IMR-90 (cell line): ENCODE data around the gene ARID4B. TPM values are rescaled to one million over a fixed set of nuclear protein-coding genes. Genes with fewer than 3 reads are reported as not detected.

Experiments
- ATAC-seq: fragments of 200-7000 bp; cut with Tn5 transposase; 2 replicates; pipeline ENCODE4 v1.9.1; 2020; ENCODE audit warnings: low read depth, mild to moderate bottlenecking, moderate library complexity
- BruUV-seq: library from RNA; stranded (reverse); fragments of 400-500 nt; replicated peaks from 2 replicates; lab custom pipeline; 2021; lab: Mats Ljungman, UMichigan
- CTCF ChIA-PET: fragments of 300-600 bp; formaldehyde crosslinking; extraction: SDS; loops from one replicate; lab custom pipeline; 2021; ENCODE audit warnings: antibody characterized with exemption; lab: Yijun Ruan, JAX
- POLR2A ChIA-PET: fragments of 300-600 bp; sonication (Branson Sonifier 250); formaldehyde crosslinking; loops from one replicate; lab custom pipeline; 2022; ENCODE audit warnings: antibody characterized with exemption; ENCODE audit not compliant: unreplicated experiment; lab: Charles Lee
- DNase-seq: peaks from one replicate; pipeline ENCODE4 v3.0.0; 2013
- H2AFZ ChIP-seq: replicated peaks from 2 replicates; pipeline ENCODE3; 2013; ENCODE audit warnings: low read length, mild to moderate bottlenecking; ENCODE audit not compliant: poor library complexity
- H2AK5ac ChIP-seq: 2 replicates; pipeline ENCODE4 v1.6.1; 2013; ENCODE audit warnings: low read depth, low read length, inconsistent platforms
- H2AK9ac ChIP-seq: replicated peaks from 2 replicates; pipeline ENCODE3; 2013; ENCODE audit warnings: mild to moderate bottlenecking, low read depth, low read length, moderate library complexity; ENCODE audit not compliant: poor library complexity
- H2BK120ac ChIP-seq: 2 replicates; pipeline ENCODE4 v1.6.1; 2013; ENCODE audit warnings: low read depth, low read length, inconsistent platforms
- H2BK15ac ChIP-seq: 3 replicates; pipeline ENCODE4 v1.6.1; 2013; ENCODE audit warnings: low read depth, low read length, inconsistent platforms
- H2BK20ac ChIP-seq: 2 replicates; pipeline ENCODE4 v1.6.1; 2013; ENCODE audit warnings: low read depth, mild to moderate bottlenecking, inconsistent platforms, low read length, moderate library complexity
- H2BK5ac ChIP-seq: 2 replicates; pipeline ENCODE4 v1.6.1; 2013; ENCODE audit warnings: mild to moderate bottlenecking, low read depth, low read length, inconsistent platforms; ENCODE audit not compliant: poor library complexity, severe bottlenecking
- H3K14ac ChIP-seq: replicated peaks from 2 replicates; pipeline ENCODE4 v1.6.1; 2013; ENCODE audit warnings: low read depth, low read length, inconsistent platforms
- H3K18ac ChIP-seq: 2 replicates; pipeline ENCODE4 v1.6.1; 2013; ENCODE audit warnings: low read depth, low read length, control low read depth
- H3K23ac ChIP-seq: 2 replicates; pipeline ENCODE4 v1.6.1; 2013; ENCODE audit warnings: low read depth, low read length, inconsistent platforms
- H3K27ac ChIP-seq: 2 replicates; pipeline ENCODE4 v1.5.1; 2013; ENCODE audit warnings: mild to moderate bottlenecking, control low read depth, low read length; ENCODE audit not compliant: insufficient read depth
- H3K27me3 ChIP-seq: 2 replicates; pipeline ENCODE4 v1.6.1; 2013; ENCODE audit warnings: low read length; ENCODE audit not compliant: control insufficient read depth, insufficient read depth
- H3K36me3 ChIP-seq: 2 replicates; pipeline ENCODE4 v1.6.1; 2013; ENCODE audit warnings: low read length, mixed read lengths; ENCODE audit not compliant: control insufficient read depth, insufficient read depth
- H3K4ac ChIP-seq: 2 replicates; pipeline ENCODE4 v1.6.1; 2013; ENCODE audit warnings: low read depth, low read length, inconsistent platforms
- H3K4me1 ChIP-seq: 2 replicates; pipeline ENCODE4 v1.6.1; 2013; ENCODE audit warnings: low read length, mixed read lengths; ENCODE audit not compliant: control insufficient read depth, insufficient read depth
- H3K4me2 ChIP-seq: 2 replicates; pipeline ENCODE4 v1.6.1; 2013; ENCODE audit warnings: low read depth, mild to moderate bottlenecking, control low read depth, low read length, moderate library complexity
- H3K4me3 ChIP-seq: 2 replicates; pipeline ENCODE4 v1.5.1; 2013; ENCODE audit warnings: low read depth, mild to moderate bottlenecking, control low read depth, low read length, moderate library complexity; ENCODE audit not compliant: insufficient read depth
- H3K56ac ChIP-seq: 2 replicates; pipeline ENCODE4 v1.6.1; 2013; ENCODE audit warnings: low read length, inconsistent platforms; ENCODE audit not compliant: insufficient read depth; ENCODE audit errors: extremely low read depth
- H3K79me1 ChIP-seq, 2 experiments: 2 replicates each; pipeline ENCODE4 v1.6.1; 2013; ENCODE audit warnings: low read length in 2 of 2, inconsistent platforms in 1 of 2, low read depth in 1 of 2
- H3K9ac ChIP-seq: 2 replicates; pipeline ENCODE4 v1.6.1; 2013; ENCODE audit warnings: low read depth, low read length, control low read depth
- H3K9me1 ChIP-seq: 2 replicates; pipeline ENCODE4 v1.6.1; 2013; ENCODE audit warnings: low read length, inconsistent platforms; ENCODE audit not compliant: insufficient read depth
- H3K9me3 ChIP-seq: 2 replicates; pipeline ENCODE4 v1.6.1; 2013; ENCODE audit warnings: low read length; ENCODE audit not compliant: control insufficient read depth, insufficient read depth
- H4K20me1 ChIP-seq: 2 replicates; pipeline ENCODE4 v1.6.1; 2013; ENCODE audit warnings: low read length, inconsistent platforms; ENCODE audit not compliant: insufficient read depth
- H4K5ac ChIP-seq: 2 replicates; pipeline ENCODE4 v1.6.1; 2013; ENCODE audit warnings: mild to moderate bottlenecking, low read depth, low read length, control low read depth
- H4K8ac ChIP-seq, 2 experiments: 2 replicates each; pipeline ENCODE4 v1.6.1; 2013; ENCODE audit warnings: low read depth in 2 of 2, low read length in 2 of 2, control low read depth in 1 of 2, inconsistent platforms in 1 of 2
- H4K91ac ChIP-seq: 2 replicates; pipeline ENCODE4 v1.6.1; 2013; ENCODE audit warnings: low read depth, low read length, inconsistent platforms; ENCODE audit not compliant: insufficient read depth
- CHD1 ChIP-seq: IDR thresholded peaks from 2 replicates; pipeline ENCODE4 v1.6.1; 2012; ENCODE audit warnings: low read depth, low read length, improper control_type of control experiment
- CTCF ChIP-seq: conservative IDR thresholded peaks from 2 replicates; pipeline ENCODE4 v1.5.1; 2012; ENCODE audit warnings: mild to moderate bottlenecking, low read depth, low read length, improper control_type of control experiment
- ELK1 ChIP-seq: fragments of 150-350 bp; IDR thresholded peaks from 2 replicates; pipeline ENCODE4 v1.6.1; 2016; ENCODE audit warnings: low read depth, mild to moderate bottlenecking, low read length, moderate library complexity, borderline replicate concordance
- MAFK ChIP-seq: IDR thresholded peaks from 2 replicates; pipeline ENCODE4 v1.6.1; 2012; ENCODE audit warnings: low read depth, low read length, improper control_type of control experiment
- MAZ ChIP-seq: IDR thresholded peaks from 2 replicates; pipeline ENCODE4 v1.6.1; 2012; ENCODE audit warnings: low read depth, mild to moderate bottlenecking, low read length, improper control_type of control experiment, moderate library complexity, borderline replicate concordance
- NFE2L2 ChIP-seq: fragments of 150-350 bp; IDR thresholded peaks from 2 replicates; pipeline ENCODE4 v1.6.1; 2016; ENCODE audit warnings: low read depth, mild to moderate bottlenecking, low read length
- RCOR1 ChIP-seq: IDR thresholded peaks from 2 replicates; pipeline ENCODE4 v1.6.1; 2012; ENCODE audit warnings: mild to moderate bottlenecking, low read length, improper control_type of control experiment; ENCODE audit not compliant: insufficient replicate concordance
- RFX5 ChIP-seq: IDR thresholded peaks from 2 replicates; pipeline ENCODE4 v1.8.0; 2012; ENCODE audit warnings: low read depth, mild to moderate bottlenecking, low read length, moderate library complexity
- WGBS, 2 experiments: methylation state at CpG; one replicate each; pipeline versions ENCODE4 v1.1.5 to v1.1.7; 2013; ENCODE audit warnings: missing lambda C conversion rate in 2 of 2; ENCODE audit not compliant: insufficient read length in 1 of 2; ENCODE audit errors: extremely low coverage in 2 of 2; 5-methylcytosine and 5-hydroxymethylcytosine counted together
- dilution Hi-C: fragments of 300-500 bp; cut with HindIII; formaldehyde crosslinking; loops from one replicate; pipeline ENCODE4 v1.14.3; 2018; ENCODE audit warnings: low sequenced_read_pairs; ENCODE audit not compliant: unreplicated experiment
- in situ Hi-C: fragments of 300-500 bp; cut with MboI; formaldehyde crosslinking; loops from 3 replicates; pipeline ENCODE4 v1.14.3; 2019; ENCODE audit warnings: low sequenced_read_pairs, inconsistent platforms, mixed read lengths
- intact Hi-C: fragments of 100-400 bp; cut with micrococcal nuclease; formaldehyde crosslinking; loops from 2 replicates; pipeline ENCODE4 v1.10.0; 2022
- polyA plus RNA-seq, 3 experiments: library from polyadenylated mRNA; depleted of rRNA; stranded (reverse); fragments of >200 nt; gene quantifications; 2 replicates each; pipeline ENCODE4 v1.2.3, GENCODE V29; 2012; ENCODE audit warnings: low replicate concordance in 1 of 3
- total RNA-seq: library from RNA; depleted of rRNA; stranded (reverse); fragments of >200 nt; gene quantifications from 2 replicates; pipeline ENCODE4 v1.2.3, GENCODE V29; 2012

Gene ARID4B
- total and polyA plus RNA-seq, 2 of the 4 experiments (the other 2 are of a cell fraction): 8.5 to 16.0 TPM

GRCh38 chr1:235298758-235299157 lies 29.2 kb downstream of the ARID4B start:
- intact Hi-C loops: no loop called here
- no peak overlapping the region for H3K4me3 ChIP-seq
- H2BK120ac ChIP-seq: no peak overlapping the region
- BruUV-seq: no TSS peak
- H3K18ac ChIP-seq: no peak overlapping the region
- H3K4ac ChIP-seq: no peak overlapping the region
- no CpG with 5 or more reads among the region's 2 CpGs for WGBS, 2 experiments
- H2AK9ac ChIP-seq: no peak overlapping the region
- H4K91ac ChIP-seq: no peak overlapping the region
- H3K9ac ChIP-seq: no peak overlapping the region
- in situ Hi-C loops: no loop called here
- H3K14ac ChIP-seq: no peak overlapping the region
- TF ChIP-seq MAFK (no peak), RFX5 (no peak), CTCF (no peak), ELK1 (no peak), RCOR1 (no peak), CHD1 (no peak), MAZ (no peak), NFE2L2 (no peak)
- no peak overlapping the region for H2BK15ac ChIP-seq
- dilution Hi-C loops: no loop called here
- POLR2A ChIA-PET: no interaction called here
- no peak overlapping the region for H2AK5ac ChIP-seq
- no peak overlapping the region for H4K5ac ChIP-seq
- H2BK5ac ChIP-seq: no peak overlapping the region
- H4K20me1 ChIP-seq: peaks cover 79% of the 10 kb centered on the region
- H3K27me3 ChIP-seq: no peaks in the 10 kb centered on the region
- H3K4me2 ChIP-seq: no peak overlapping the region
- H3K27ac ChIP-seq: no peak overlapping the region
- H2AFZ ChIP-seq: no peak overlapping the region
- DNase-seq (no peak), ATAC-seq (no peak)
- H3K9me1 ChIP-seq: peaks cover 9% of the 10 kb centered on the region
- H3K56ac ChIP-seq: no peak overlapping the region
- H3K9me3 ChIP-seq: no peaks in the 10 kb centered on the region
- H2BK20ac ChIP-seq: no peak overlapping the region
- CTCF ChIA-PET: interaction anchor here (0.6 kb wide), 1 partner anchor 23 kb away, joined by 8 read pairs; no protein-coding TSS in a partner anchor
- peaks cover 4% of the 10 kb centered on the region; the same call in 1 of the 2 replicates for H3K4me1 ChIP-seq
- peaks cover 5 to 58% of the 10 kb centered on the region in 2 experiments for H3K79me1 ChIP-seq
- H3K36me3 ChIP-seq: no peaks in the 10 kb centered on the region
- H3K23ac ChIP-seq: no peak overlapping the region
- no peak overlapping the region for H4K8ac ChIP-seq
